SU-DHL-6 (cell line): Measurements from ENCODE around the gene ADAMTS12.

Experiments
- EZH2phosphoT487 ChIP-seq: fragments of 200-600 bp; sonication (generic), shearing (Covaris generic); conservative IDR thresholded peaks from 2 replicates; pipeline ENCODE4 v1.6.1; 2018; ENCODE audit warnings: mild to moderate bottlenecking, antibody characterized with exemption, low read length, moderate library complexity, mixed read lengths
- TF ChIP-seq, protein P1 (sequence below): fragments of 200-600 bp; sonication (generic); IDR thresholded peaks from one replicate; pipeline ENCODE4 v1.5.1; 2017; ENCODE audit warnings: antibody characterized with exemption, mild to moderate bottlenecking, low read length, moderate library complexity; ENCODE audit not compliant: insufficient read depth, poor library complexity, severe bottlenecking

DNA sequence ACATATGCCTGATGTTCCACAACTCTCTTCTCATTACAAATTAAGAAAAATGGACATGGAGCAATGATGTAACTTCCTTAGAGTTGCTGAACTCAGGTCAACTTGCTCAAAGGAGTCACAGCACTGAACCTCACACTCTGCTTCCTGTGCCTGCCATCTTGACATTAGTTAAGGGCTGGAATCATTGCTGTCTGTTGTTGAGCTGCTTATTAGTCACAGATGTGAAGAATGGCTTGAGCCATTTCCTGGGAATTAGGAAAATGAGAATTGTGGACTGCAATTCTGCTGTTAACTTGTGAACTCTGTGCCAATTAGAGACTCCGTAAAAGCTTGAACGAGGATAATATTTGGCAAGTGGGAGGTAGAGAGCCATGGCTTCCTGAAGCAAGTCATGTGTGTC lies 212.0 kb downstream of the ADAMTS12 start:
- TF ChIP-seq, protein P1, sequence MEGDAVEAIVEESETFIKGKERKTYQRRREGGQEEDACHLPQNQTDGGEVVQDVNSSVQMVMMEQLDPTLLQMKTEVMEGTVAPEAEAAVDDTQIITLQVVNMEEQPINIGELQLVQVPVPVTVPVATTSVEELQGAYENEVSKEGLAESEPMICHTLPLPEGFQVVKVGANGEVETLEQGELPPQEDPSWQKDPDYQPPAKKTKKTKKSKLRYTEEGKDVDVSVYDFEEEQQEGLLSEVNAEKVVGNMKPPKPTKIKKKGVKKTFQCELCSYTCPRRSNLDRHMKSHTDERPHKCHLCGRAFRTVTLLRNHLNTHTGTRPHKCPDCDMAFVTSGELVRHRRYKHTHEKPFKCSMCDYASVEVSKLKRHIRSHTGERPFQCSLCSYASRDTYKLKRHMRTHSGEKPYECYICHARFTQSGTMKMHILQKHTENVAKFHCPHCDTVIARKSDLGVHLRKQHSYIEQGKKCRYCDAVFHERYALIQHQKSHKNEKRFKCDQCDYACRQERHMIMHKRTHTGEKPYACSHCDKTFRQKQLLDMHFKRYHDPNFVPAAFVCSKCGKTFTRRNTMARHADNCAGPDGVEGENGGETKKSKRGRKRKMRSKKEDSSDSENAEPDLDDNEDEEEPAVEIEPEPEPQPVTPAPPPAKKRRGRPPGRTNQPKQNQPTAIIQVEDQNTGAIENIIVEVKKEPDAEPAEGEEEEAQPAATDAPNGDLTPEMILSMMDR, result no peak
- TF ChIP-seq EZH2phosphoT487, result no peak
